HepG2 (cell line): Measurements from ENCODE around the gene HSPA1L. TPM values are rescaled to one million over a fixed set of nuclear protein-coding genes. Genes with fewer than 3 reads are reported as not detected.

ENCODE experiments used
- ATF7-NPFF ChIP-seq: sonication (generic); formaldehyde crosslinking; IDR thresholded peaks from 2 replicates; pipeline ENCODE4 v1.8.1; 2023; ENCODE audit warnings: mild to moderate bottlenecking, low read depth, missing genetic modification reagents, moderate library complexity
- BORCS8-MEF2B ChIP-seq: sonication (generic); formaldehyde crosslinking; IDR thresholded peaks from 2 replicates; pipeline ENCODE4 v1.8.0; 2022; ENCODE audit warnings: mild to moderate bottlenecking, missing genetic modification reagents
- BRF2 ChIP-seq: sonication (generic); formaldehyde crosslinking; IDR thresholded peaks from 2 replicates; pipeline ENCODE4 v1.8.1; 2022; ENCODE audit warnings: mild to moderate bottlenecking, missing genetic modification reagents
- CC2D1A ChIP-seq: sonication (generic); formaldehyde crosslinking; IDR thresholded peaks from 2 replicates; pipeline ENCODE4 v1.8.1; 2023; ENCODE audit warnings: mild to moderate bottlenecking, missing genetic modification reagents
- FOXK1 ChIP-seq: sonication (generic); formaldehyde crosslinking; IDR thresholded peaks from 2 replicates; pipeline ENCODE4 v1.4.0; 2020; ENCODE audit warnings: low read depth, missing genetic modification reagents, borderline replicate concordance
- FOXO1 ChIP-seq: sonication (generic); formaldehyde crosslinking; IDR thresholded peaks from 2 replicates; pipeline ENCODE4 v1.4.0; 2020; ENCODE audit warnings: missing genetic modification reagents
- HBP1 ChIP-seq: IDR thresholded peaks from 2 replicates; pipeline ENCODE4 v1.6.1; 2016; ENCODE audit warnings: low read depth, control low read depth
- HCFC1 ChIP-seq: fragments of 150-350 bp; IDR thresholded peaks from 2 replicates; pipeline ENCODE4 v1.6.1; 2014; ENCODE audit warnings: low read depth, low read length
- HNRNPH1 ChIP-seq: fragments of 200-400 bp; formaldehyde crosslinking; optimal IDR thresholded peaks from 2 replicates; pipeline ENCODE3; 2017; ENCODE audit warnings: mild to moderate bottlenecking, low read depth, low read length
- HOXA3 ChIP-seq: sonication (generic); formaldehyde crosslinking; IDR thresholded peaks from 2 replicates; pipeline ENCODE4 v1.5.0; 2020; ENCODE audit warnings: missing genetic modification reagents
- ISX ChIP-seq: sonication (generic); formaldehyde crosslinking; conservative IDR thresholded peaks from 2 replicates; pipeline ENCODE4 v1.5.0; 2020; ENCODE audit warnings: missing genetic modification reagents
- MXI1 ChIP-seq: IDR thresholded peaks from 3 replicates; pipeline ENCODE4 v1.6.1; 2012; ENCODE audit warnings: low read depth, low read length, inconsistent platforms, borderline replicate concordance
- NFATC3 ChIP-seq: sonication (generic); formaldehyde crosslinking; IDR thresholded peaks from 2 replicates; pipeline ENCODE4 v1.5.1; 2020; ENCODE audit warnings: mild to moderate bottlenecking, missing genetic modification reagents
- RORA ChIP-seq: sonication (generic); formaldehyde crosslinking; IDR thresholded peaks from 2 replicates; pipeline ENCODE4 v1.5.0; 2020; ENCODE audit warnings: mild to moderate bottlenecking, missing genetic modification reagents, moderate library complexity
- SALL1 ChIP-seq: sonication (generic); formaldehyde crosslinking; IDR thresholded peaks from 2 replicates; pipeline ENCODE4 v1.8.0; 2022; ENCODE audit warnings: mild to moderate bottlenecking, missing genetic modification reagents
- SIX1 ChIP-seq: sonication (generic); formaldehyde crosslinking; IDR thresholded peaks from 2 replicates; pipeline ENCODE4 v1.4.0; 2020; ENCODE audit warnings: missing genetic modification reagents, borderline replicate concordance
- SP5 ChIP-seq: IDR thresholded peaks from 2 replicates; pipeline ENCODE4 v1.6.1; 2016; ENCODE audit warnings: low read depth, borderline replicate concordance
- THAP7 ChIP-seq: sonication (generic); formaldehyde crosslinking; IDR thresholded peaks from 2 replicates; pipeline ENCODE4 v1.8.1; 2023; ENCODE audit warnings: mild to moderate bottlenecking, missing genetic modification reagents
- TRAFD1 ChIP-seq: sonication (generic); formaldehyde crosslinking; IDR thresholded peaks from 2 replicates; pipeline ENCODE4 v1.5.1; 2020; ENCODE audit warnings: missing genetic modification reagents, mild to moderate bottlenecking, borderline replicate concordance
- YEATS4 ChIP-seq: sonication (generic); formaldehyde crosslinking; IDR thresholded peaks from 2 replicates; pipeline ENCODE4 v1.4.0; 2020; ENCODE audit warnings: missing genetic modification reagents, borderline replicate concordance
- ZKSCAN1 ChIP-seq: fragments of 150-350 bp; IDR thresholded peaks from 2 replicates; pipeline ENCODE4 v1.6.1; 2014; ENCODE audit warnings: low read length
- ZMYM4 ChIP-seq: sonication (generic); formaldehyde crosslinking; IDR thresholded peaks from 2 replicates; pipeline ENCODE4 v1.8.1; 2023; ENCODE audit warnings: mild to moderate bottlenecking, missing genetic modification reagents
- ZNF251 ChIP-seq: sonication (generic); formaldehyde crosslinking; IDR thresholded peaks from 2 replicates; pipeline ENCODE4 v1.9.0; 2021; ENCODE audit warnings: mild to moderate bottlenecking, missing genetic modification reagents
- ZNF629 ChIP-seq: sonication (generic); formaldehyde crosslinking; conservative IDR thresholded peaks from 2 replicates; pipeline ENCODE4 v1.5.0; 2020; ENCODE audit warnings: missing genetic modification reagents
- ZNF749 ChIP-seq: sonication (generic); formaldehyde crosslinking; IDR thresholded peaks from 2 replicates; pipeline ENCODE4 v1.8.0; 2022; ENCODE audit warnings: mild to moderate bottlenecking, missing genetic modification reagents, moderate library complexity, borderline replicate concordance
- polyA plus RNA-seq, 8 experiments: library from polyadenylated mRNA; depleted of rRNA in 3 of 8; stranded (reverse) in 7 of 8; unstranded in 1 of 8; fragments of >200 nt; fragmentation: Illumina TruSeq in 4 of 8; extraction: Trizol in 4 of 8; gene quantifications; 2 replicates each; pipeline versions ENCODE4 v1.2.1 to v1.2.3, GENCODE V29; 2011 to 2016; ENCODE audit warnings: low read depth in 4 of 8, missing spikeins in 1 of 8, mixed read lengths in 1 of 8; ENCODE audit not compliant: insufficient read depth in 1 of 8
- total RNA-seq, 5 experiments: library from RNA; depleted of rRNA; stranded (reverse); fragments of >200 nt; fragmentation: Illumina TruSeq; extraction: Trizol; gene quantifications; 2 replicates each; pipeline ENCODE4 v1.2.3, GENCODE V29; 2016; ENCODE audit warnings: low read depth in 1 of 5

Gene HSPA1L
- total and polyA plus RNA-seq, 2 of the 13 experiments (the other 11 are each of a cell fraction or from before 2014, with no cell fraction given): 0.55 to 1.0 TPM

- TF ChIP-seq MXI1 (peak; percentile 99), SALL1 (CRISPR knock-in tag) (peak; percentile 88), BORCS8-MEF2B (CRISPR knock-in tag) (no peak), ZNF629 (CRISPR knock-in tag) (no peak; the same call in none of the 2 replicates), ATF7-NPFF (peak; percentile 89), FOXK1 (peak; percentile 54; the same call in 1 of the 2 replicates), ISX (CRISPR knock-in tag) (0 out of 2 replicates have a peak, but pooled peaks have one; percentile 72), THAP7 (CRISPR knock-in tag) (peak; percentile 83), CC2D1A (CRISPR knock-in tag) (no peak), ZKSCAN1 (no peak), SP5 (peak; percentile 73), ZNF251 (CRISPR knock-in tag) (no peak), ZNF749 (CRISPR knock-in tag) (peak; percentile 43; the same call in 1 of the 2 replicates), HBP1 (CRISPR knock-in tag) (0 out of 2 replicates have a peak, but pooled peaks have one; percentile 40), TRAFD1 (CRISPR knock-in tag) (no peak), HNRNPH1 (no peak), HOXA3 (CRISPR knock-in tag) (peak; percentile 93), RORA (CRISPR knock-in tag) (no peak), ZMYM4 (peak; percentile 92), FOXO1 (CRISPR knock-in tag) (no peak; the same call in 1 of the 2 replicates), SIX1 (CRISPR knock-in tag) (no peak), BRF2 (CRISPR knock-in tag) (peak; percentile 43), YEATS4 (CRISPR knock-in tag) (peak; percentile 99), HCFC1 (peak; percentile 47; the same call in 1 of the 2 replicates), NFATC3 (CRISPR knock-in tag) (0 out of 2 replicates have a peak, but pooled peaks have one; percentile 75)
Observed at GRCh38 chr6:31795616-31796298, 19.3 kb downstream of the HSPA1L start, which contains the start of gene VARS1 (continued).
